GM12872 (cell line): ENCODE data around the gene B3GALT5.

Experiments used
- TF ChIP-seq, protein P1 (sequence below): IDR thresholded peaks from 3 replicates; pipeline ENCODE4 v1.5.1; 2011; ENCODE audit warnings: low read depth, mild to moderate bottlenecking, low read length, moderate library complexity; ENCODE audit not compliant: insufficient read depth

The B3GALT5 gene

DNA sequence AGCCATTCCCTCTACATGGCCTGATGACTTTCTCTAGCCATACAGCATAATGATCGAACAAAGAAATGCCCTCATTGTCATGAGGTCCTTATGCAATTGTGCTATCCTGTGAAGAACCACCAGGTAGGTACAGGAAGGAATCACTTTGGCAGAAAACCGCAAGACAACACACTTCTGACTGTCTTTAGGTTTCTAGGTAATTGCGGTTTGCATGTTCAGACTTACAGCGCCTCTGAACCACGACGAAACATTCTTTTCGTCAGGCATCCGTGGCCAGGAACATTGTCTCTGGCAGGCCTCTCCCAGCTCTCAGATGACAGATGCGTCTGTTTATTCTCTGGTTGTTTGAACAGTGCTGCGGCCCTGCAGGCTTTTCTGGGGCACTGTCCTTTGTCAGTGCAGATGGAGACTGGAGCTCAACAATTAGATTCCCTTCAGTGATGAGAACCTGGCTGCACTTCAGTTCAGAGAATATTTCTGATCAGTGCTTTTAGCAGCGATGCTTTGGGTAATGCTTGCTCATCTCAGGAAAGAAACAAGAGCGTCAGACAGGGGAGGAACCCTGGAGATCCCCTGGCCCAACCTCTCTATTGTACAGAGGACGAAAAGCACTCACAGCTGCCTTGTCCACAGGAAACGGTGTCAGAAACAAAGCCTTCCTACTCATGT is 63.4 kb downstream of the B3GALT5 start:
- TF ChIP-seq, protein P1, sequence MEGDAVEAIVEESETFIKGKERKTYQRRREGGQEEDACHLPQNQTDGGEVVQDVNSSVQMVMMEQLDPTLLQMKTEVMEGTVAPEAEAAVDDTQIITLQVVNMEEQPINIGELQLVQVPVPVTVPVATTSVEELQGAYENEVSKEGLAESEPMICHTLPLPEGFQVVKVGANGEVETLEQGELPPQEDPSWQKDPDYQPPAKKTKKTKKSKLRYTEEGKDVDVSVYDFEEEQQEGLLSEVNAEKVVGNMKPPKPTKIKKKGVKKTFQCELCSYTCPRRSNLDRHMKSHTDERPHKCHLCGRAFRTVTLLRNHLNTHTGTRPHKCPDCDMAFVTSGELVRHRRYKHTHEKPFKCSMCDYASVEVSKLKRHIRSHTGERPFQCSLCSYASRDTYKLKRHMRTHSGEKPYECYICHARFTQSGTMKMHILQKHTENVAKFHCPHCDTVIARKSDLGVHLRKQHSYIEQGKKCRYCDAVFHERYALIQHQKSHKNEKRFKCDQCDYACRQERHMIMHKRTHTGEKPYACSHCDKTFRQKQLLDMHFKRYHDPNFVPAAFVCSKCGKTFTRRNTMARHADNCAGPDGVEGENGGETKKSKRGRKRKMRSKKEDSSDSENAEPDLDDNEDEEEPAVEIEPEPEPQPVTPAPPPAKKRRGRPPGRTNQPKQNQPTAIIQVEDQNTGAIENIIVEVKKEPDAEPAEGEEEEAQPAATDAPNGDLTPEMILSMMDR = no peak

DNA sequence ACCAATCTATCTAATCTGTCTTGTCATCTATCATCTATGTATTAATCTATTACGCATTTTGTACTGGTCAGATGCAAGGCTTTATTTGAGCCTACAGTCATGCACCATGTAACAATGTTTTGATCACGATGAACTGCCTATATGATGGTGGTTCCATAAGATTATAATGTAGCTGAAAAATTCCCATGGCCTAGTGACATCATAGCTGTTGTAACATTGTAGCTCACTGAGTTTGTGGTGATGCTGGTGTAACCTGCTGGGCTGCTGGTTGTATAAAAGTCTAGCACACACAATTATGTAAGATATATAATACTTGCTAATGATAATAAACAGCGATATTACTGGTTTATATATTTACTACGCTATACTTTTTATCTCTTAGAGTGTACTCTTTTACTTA is 67.5 kb downstream of the B3GALT5 start:
- TF ChIP-seq, protein P1 = no peak

DNA sequence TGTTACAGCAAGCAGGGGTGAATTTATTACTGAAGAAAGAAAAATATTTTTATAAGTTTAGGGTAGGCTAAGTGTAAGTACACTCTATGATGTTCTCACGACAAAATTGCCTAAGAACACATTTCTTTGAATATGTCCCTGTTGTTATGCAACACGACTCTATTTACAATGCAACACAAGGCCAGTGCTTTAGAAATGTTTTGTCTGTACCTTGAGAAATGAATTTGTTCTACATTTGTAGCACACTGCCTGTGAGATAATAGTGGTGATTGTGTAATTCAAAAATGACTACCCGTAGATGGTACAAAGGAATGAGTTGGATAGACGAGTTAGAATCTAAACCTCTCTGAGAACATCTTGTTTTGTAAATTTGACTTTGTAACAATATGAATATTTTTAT is 68.5 kb downstream of the B3GALT5 start:
- TF ChIP-seq, protein P1 = no peak

DNA sequence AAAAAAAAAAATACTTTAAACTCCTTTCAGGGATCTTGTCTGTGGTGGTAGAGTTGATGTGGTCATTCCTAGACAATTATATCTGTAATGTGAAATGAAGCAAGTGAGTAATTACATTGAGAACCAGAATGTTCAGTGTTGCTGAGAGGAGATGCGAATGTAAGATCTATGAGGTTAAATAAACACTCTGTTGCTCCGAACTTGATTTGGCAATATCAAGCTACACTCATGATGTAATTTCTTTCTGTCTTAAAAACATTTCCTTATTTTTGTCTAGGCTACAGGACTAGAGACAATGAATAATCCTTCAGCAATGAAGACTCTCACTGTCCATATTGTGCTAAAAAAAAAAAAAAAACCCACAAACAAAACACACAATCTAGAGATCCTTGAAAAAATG is 69.1 kb downstream of the B3GALT5 start:
- TF ChIP-seq, protein P1 = no peak

DNA sequence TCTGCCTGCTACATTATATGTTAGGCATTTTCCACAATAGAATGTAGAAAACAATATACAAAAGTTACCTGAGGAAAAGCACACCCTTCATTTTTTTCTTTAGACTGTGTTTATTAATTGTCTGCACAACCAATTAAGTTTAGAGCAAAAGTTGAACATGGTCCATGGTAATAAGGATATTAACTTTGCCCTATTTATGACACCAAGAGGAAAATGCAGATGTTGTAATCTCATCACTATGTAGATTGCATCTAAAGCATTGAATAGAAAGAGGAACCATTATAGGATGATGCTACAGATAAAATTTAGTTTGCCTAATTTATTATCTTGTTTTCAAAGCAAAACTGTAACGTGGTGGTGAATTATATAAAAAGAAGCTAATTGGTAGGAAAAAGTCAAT is 72.5 kb downstream of the B3GALT5 start:
- TF ChIP-seq, protein P1 = no peak

DNA sequence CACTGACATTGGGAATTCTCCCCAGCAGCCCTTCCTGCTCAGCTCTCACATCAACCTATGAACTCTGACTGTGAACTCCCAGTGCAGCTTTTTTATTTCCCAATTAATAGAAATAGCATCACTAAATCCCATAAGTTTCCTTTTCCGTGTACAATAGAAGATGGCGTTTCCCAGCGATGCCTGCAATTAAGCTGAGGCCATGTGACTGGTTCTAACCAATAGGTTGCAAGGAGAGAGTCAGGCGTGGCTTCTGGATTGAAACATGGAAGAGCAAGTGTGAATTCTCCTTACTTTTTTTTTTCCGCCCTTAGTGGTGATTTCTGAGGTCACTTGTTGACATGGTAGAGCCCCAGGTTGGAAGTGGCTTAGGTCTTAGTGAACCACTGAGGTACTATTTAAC is 73.3 kb downstream of the B3GALT5 start:
- TF ChIP-seq, protein P1 = no peak

DNA sequence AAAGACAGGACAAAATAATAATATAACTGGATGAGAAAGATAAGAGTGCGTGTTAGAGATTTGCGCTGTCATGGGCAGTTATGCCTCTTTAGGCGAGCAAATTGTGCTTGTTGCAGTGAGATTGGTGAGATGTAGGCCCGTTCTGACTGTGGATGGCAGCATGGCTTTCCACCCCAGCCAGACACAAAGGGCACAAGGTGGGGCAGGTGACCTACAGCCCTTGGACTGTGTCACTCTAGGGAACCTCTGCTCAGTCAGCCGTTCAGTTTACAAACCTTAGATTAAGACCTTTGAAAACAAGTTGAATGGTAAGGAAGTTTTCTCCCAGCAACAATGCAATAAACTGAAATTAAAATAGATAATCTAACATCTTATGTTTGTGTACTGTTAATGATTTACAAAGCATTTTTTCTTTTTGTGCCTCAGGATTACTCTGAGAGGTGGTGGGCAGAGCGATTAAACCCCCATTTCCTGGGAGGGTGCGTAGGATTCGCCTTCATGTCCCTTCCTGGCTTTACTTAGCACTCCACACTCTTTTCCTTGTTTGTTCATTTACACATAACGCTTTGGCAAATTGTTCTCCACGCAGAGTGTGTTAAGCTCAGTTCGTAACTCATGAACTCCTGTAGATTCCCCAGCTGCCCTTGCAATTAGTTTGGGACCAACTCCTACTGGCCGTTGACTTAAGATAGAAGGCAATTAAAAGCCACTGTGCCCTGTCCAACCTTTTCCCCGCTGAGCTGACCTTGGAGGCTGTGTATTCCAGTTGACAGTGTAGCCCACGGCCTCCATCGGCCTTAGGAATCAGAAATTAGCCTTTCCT is 74.1 kb downstream of the B3GALT5 start:
- TF ChIP-seq, protein P1 = no peak
